ENCODE results near the gene GINM1.

GINM1 gene

GRCh38 chr6:149593408-149593807 is 27.2 kb downstream of the GINM1 start:
- no peak overlapping the region for H3K9ac ChIP-seq (ENCODE audit: insufficient read length, low read depth)
- H3K36me3 ChIP-seq (ENCODE audit: insufficient read depth, insufficient read length, low read length) = peaks cover 38% of the 10 kb centered on the region
- H3K9me3 ChIP-seq (ENCODE audit: insufficient read depth, low read length) = no peaks in the 10 kb centered on the region
- H3K4me3 ChIP-seq (ENCODE audit: insufficient read length, low read depth) = no peak overlapping the region
- no peak for DNase-seq (ENCODE audit: low read depth, low spot score)
- no peak for TF ChIP-seq YY1 (IDR thresholded peaks at IDR 0.05; ENCODE audit: insufficient read depth, insufficient read length)
- TF ChIP-seq SUZ12 (IDR thresholded peaks at IDR 0.05; ENCODE audit: extremely low read depth, insufficient read depth, insufficient read length) = no peak
- no peak for TF ChIP-seq ZNF274 (IDR thresholded peaks at IDR 0.05; ENCODE audit: low read depth, low read length)
- H3K4me1 ChIP-seq (ENCODE audit: insufficient read depth, insufficient read length) = no peaks in the 10 kb centered on the region
- H3K27me3 ChIP-seq (ENCODE audit: insufficient read depth, insufficient read length) = no peaks in the 10 kb centered on the region

GRCh38 chr6:149600508-149600907 is 34.3 kb downstream of the GINM1 start:
- Histone ChIP-seq H3K4me3 (ENCODE audit: insufficient read length, low read depth) (no peak overlapping the region), H3K27me3 (ENCODE audit: insufficient read depth, insufficient read length) (no peaks in the 10 kb centered on the region), H3K9ac (ENCODE audit: insufficient read length, low read depth) (no peak overlapping the region), H3K9me3 (ENCODE audit: insufficient read depth, low read length) (no peaks in the 10 kb centered on the region), H3K4me1 (ENCODE audit: insufficient read depth, insufficient read length) (no peaks in the 10 kb centered on the region), H3K36me3 (ENCODE audit: insufficient read depth, insufficient read length, low read length) (peaks cover 23% of the 10 kb centered on the region)
- TF ChIP-seq ZNF274 (IDR thresholded peaks at IDR 0.05; ENCODE audit: low read depth, low read length) = no peak
- TF ChIP-seq YY1 (IDR thresholded peaks at IDR 0.05; ENCODE audit: insufficient read depth, insufficient read length) = no peak
- no peak for TF ChIP-seq SUZ12 (IDR thresholded peaks at IDR 0.05; ENCODE audit: extremely low read depth, insufficient read depth, insufficient read length)
- DNase-seq (ENCODE audit: low read depth, low spot score) = no peak

- no peak overlapping the region for H3K4me3 ChIP-seq (ENCODE audit: insufficient read length, low read depth)
- peaks cover 3% of the 10 kb centered on the region for H3K36me3 ChIP-seq (ENCODE audit: insufficient read depth, insufficient read length, low read length)
- H3K9me3 ChIP-seq (ENCODE audit: insufficient read depth, low read length) = peaks cover 4% of the 10 kb centered on the region; the same call in 1 of the 2 replicates
- H3K9ac ChIP-seq (ENCODE audit: insufficient read length, low read depth) = no peak overlapping the region
- H3K27me3 ChIP-seq (ENCODE audit: insufficient read depth, insufficient read length) = no peaks in the 10 kb centered on the region
- no peak for DNase-seq (ENCODE audit: low read depth, low spot score)
- TF ChIP-seq SUZ12 (IDR thresholded peaks at IDR 0.05; ENCODE audit: extremely low read depth, insufficient read depth, insufficient read length) (no peak), ZNF274 (IDR thresholded peaks at IDR 0.05; ENCODE audit: low read depth, low read length) (no peak), YY1 (IDR thresholded peaks at IDR 0.05; ENCODE audit: insufficient read depth, insufficient read length) (no peak)
- H3K4me1 ChIP-seq (ENCODE audit: insufficient read depth, insufficient read length) = no peaks in the 10 kb centered on the region
Observed at GRCh38 chr6:149608381-149608982, 42.3 kb downstream of the GINM1 start.

- Histone ChIP-seq H3K4me1 (ENCODE audit: insufficient read depth, insufficient read length) (no peaks in the 10 kb centered on the region), H3K9ac (ENCODE audit: insufficient read length, low read depth) (no peak overlapping the region), H3K27me3 (ENCODE audit: insufficient read depth, insufficient read length) (no peaks in the 10 kb centered on the region), H3K4me3 (ENCODE audit: insufficient read length, low read depth) (no peak overlapping the region), H3K36me3 (ENCODE audit: insufficient read depth, insufficient read length, low read length) (no peaks in the 10 kb centered on the region), H3K9me3 (ENCODE audit: insufficient read depth, low read length) (peaks cover 5% of the 10 kb centered on the region; the same call in 1 of the 2 replicates)
- no peak for TF ChIP-seq SUZ12 (IDR thresholded peaks at IDR 0.05; ENCODE audit: extremely low read depth, insufficient read depth, insufficient read length)
- TF ChIP-seq ZNF274 (IDR thresholded peaks at IDR 0.05; ENCODE audit: low read depth, low read length) = no peak
- TF ChIP-seq YY1 (IDR thresholded peaks at IDR 0.05; ENCODE audit: insufficient read depth, insufficient read length) = no peak
- no peak for DNase-seq (ENCODE audit: low read depth, low spot score)
Observed at GRCh38 chr6:149614337-149614736, 48.2 kb downstream of the GINM1 start.

- Histone ChIP-seq H3K4me3 (ENCODE audit: insufficient read length, low read depth) (no peak overlapping the region), H3K9ac (ENCODE audit: insufficient read length, low read depth) (no peak overlapping the region), H3K4me1 (ENCODE audit: insufficient read depth, insufficient read length) (no peaks in the 10 kb centered on the region), H3K9me3 (ENCODE audit: insufficient read depth, low read length) (peaks cover 5% of the 10 kb centered on the region; the same call in 1 of the 2 replicates), H3K27me3 (ENCODE audit: insufficient read depth, insufficient read length) (no peaks in the 10 kb centered on the region), H3K36me3 (ENCODE audit: insufficient read depth, insufficient read length, low read length) (no peaks in the 10 kb centered on the region)
- no peak for DNase-seq (ENCODE audit: low read depth, low spot score)
- TF ChIP-seq ZNF274 (IDR thresholded peaks at IDR 0.05; ENCODE audit: low read depth, low read length) = no peak
- TF ChIP-seq YY1 (IDR thresholded peaks at IDR 0.05; ENCODE audit: insufficient read depth, insufficient read length) = no peak
- TF ChIP-seq SUZ12 (IDR thresholded peaks at IDR 0.05; ENCODE audit: extremely low read depth, insufficient read depth, insufficient read length) = no peak
Observed at GRCh38 chr6:149615805-149616204, 49.6 kb downstream of the GINM1 start.

GRCh38 chr6:149627672-149628071 is 61.5 kb downstream of the GINM1 start:
- no peak overlapping the region for H3K4me3 ChIP-seq (ENCODE audit: insufficient read length, low read depth)
- H3K36me3 ChIP-seq (ENCODE audit: insufficient read depth, insufficient read length, low read length) = peaks cover 2% of the 10 kb centered on the region
- DNase-seq (ENCODE audit: low read depth, low spot score) = no peak
- no peak overlapping the region for H3K9ac ChIP-seq (ENCODE audit: insufficient read length, low read depth)
- H3K9me3 ChIP-seq (ENCODE audit: insufficient read depth, low read length) = no peaks in the 10 kb centered on the region
- no peaks in the 10 kb centered on the region for H3K27me3 ChIP-seq (ENCODE audit: insufficient read depth, insufficient read length)
- no peak for TF ChIP-seq ZNF274 (IDR thresholded peaks at IDR 0.05; ENCODE audit: low read depth, low read length)
- TF ChIP-seq SUZ12 (IDR thresholded peaks at IDR 0.05; ENCODE audit: extremely low read depth, insufficient read depth, insufficient read length) = no peak
- TF ChIP-seq YY1 (IDR thresholded peaks at IDR 0.05; ENCODE audit: insufficient read depth, insufficient read length) = no peak
- H3K4me1 ChIP-seq (ENCODE audit: insufficient read depth, insufficient read length) = no peaks in the 10 kb centered on the region

GRCh38 chr6:149628875-149629510 is 62.8 kb downstream of the GINM1 start:
- no peak for TF ChIP-seq ZNF274 (IDR thresholded peaks at IDR 0.05; ENCODE audit: low read depth, low read length)
- no peak overlapping the region for H3K4me3 ChIP-seq (ENCODE audit: insufficient read length, low read depth)
- H3K27me3 ChIP-seq (ENCODE audit: insufficient read depth, insufficient read length) = no peaks in the 10 kb centered on the region
- H3K9ac ChIP-seq (ENCODE audit: insufficient read length, low read depth) = no peak overlapping the region
- no peaks in the 10 kb centered on the region for H3K9me3 ChIP-seq (ENCODE audit: insufficient read depth, low read length)
- DNase-seq (ENCODE audit: low read depth, low spot score) = no peak
- no peaks in the 10 kb centered on the region for H3K36me3 ChIP-seq (ENCODE audit: insufficient read depth, insufficient read length, low read length)
- H3K4me1 ChIP-seq (ENCODE audit: insufficient read depth, insufficient read length) = no peaks in the 10 kb centered on the region
